Effector memory CD4-positive, alpha-beta T cell (primary cell): ENCODE results near the gene ZBTB18.

Source experiments
- DNase-seq, 3 donors: peaks; one replicate each; pipeline ENCODE4 v3.0.0-alpha.2; 2020
- H3K27ac ChIP-seq: 2 replicates; pipeline ENCODE4 v1.7.0; 2013; ENCODE audit warnings: mild to moderate bottlenecking, low read length, moderate library complexity; ENCODE audit not compliant: insufficient read depth, poor library complexity, severe bottlenecking
- H3K27me3 ChIP-seq: replicated peaks from 2 replicates; pipeline ENCODE4 v1.7.0; 2013; ENCODE audit warnings: mild to moderate bottlenecking, low read length; ENCODE audit not compliant: insufficient read depth, control insufficient read depth, poor library complexity, severe bottlenecking
- H3K36me3 ChIP-seq: 2 replicates; pipeline ENCODE4 v1.7.0; 2013; ENCODE audit warnings: mild to moderate bottlenecking, low read length, moderate library complexity; ENCODE audit not compliant: control insufficient read depth, insufficient read depth
- H3K4me1 ChIP-seq: 2 replicates; pipeline ENCODE4 v1.7.0; 2013; ENCODE audit warnings: low read length, mild to moderate bottlenecking; ENCODE audit not compliant: control insufficient read depth, insufficient read depth, poor library complexity, severe bottlenecking
- H3K4me3 ChIP-seq: 2 replicates; pipeline ENCODE4 v1.7.0; 2013; ENCODE audit warnings: low read length, low read depth, mild to moderate bottlenecking; ENCODE audit not compliant: insufficient read depth, poor library complexity, severe bottlenecking
- H3K9me3 ChIP-seq: 2 replicates; pipeline ENCODE4 v1.7.0; 2013; ENCODE audit warnings: mild to moderate bottlenecking, low read length, moderate library complexity; ENCODE audit not compliant: control insufficient read depth

ZBTB18 gene

DNA sequence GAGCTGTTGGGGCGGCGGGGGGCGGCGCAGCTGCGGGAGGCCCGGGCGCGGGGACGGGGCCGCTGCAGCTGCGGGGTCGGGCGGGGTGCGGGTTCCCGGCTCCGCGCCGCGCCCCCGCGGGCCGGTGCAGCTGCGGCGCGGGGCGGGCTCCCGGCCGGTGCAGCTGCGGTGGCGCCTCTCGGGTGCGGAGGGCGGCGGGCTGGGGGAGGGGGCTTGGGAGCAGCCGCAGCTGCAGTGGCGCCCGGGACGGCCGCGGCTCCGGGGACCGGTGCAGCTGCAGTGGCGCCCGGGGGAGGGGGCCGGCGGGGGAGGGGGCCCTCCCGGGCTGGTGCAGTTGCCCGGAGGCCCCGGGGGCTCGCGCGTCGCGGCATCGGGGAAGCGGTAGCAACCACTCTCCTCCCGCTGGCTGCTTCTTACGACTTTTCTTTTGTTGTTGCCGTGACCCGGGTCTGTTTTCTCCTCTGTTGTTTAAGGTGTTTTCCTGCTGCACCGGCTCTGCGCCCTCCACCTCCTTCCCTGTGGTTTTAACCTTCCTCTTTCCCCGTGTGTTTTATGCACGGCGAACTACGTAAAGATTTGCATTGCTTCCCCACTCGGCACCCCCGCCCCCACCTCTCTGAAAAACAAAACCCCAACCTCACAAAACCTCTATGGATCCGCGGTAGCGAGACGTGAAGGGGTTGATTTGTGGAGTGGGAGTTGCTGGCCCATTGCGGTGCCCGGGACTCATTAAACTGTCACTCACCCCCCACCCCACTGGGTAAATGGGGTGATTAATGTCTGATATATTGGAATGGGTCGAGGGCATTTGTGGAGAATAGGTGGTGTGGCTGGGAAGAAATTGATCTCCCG is 1.7 kb upstream of the ZBTB18 start:
- H3K9me3 ChIP-seq, result no peaks in the 10 kb centered on the region
- no peaks in the 10 kb centered on the region for H3K36me3 ChIP-seq
- DNase-seq, result peak; percentile 29 to 53 (median 39)
- peak overlapping the region; percentile 87 for H3K4me3 ChIP-seq
- H3K4me1 ChIP-seq, result peaks cover 30% of the 10 kb centered on the region
- H3K27ac ChIP-seq, result peak overlapping the region; percentile 77
- no peaks in the 10 kb centered on the region for H3K27me3 ChIP-seq

DNA sequence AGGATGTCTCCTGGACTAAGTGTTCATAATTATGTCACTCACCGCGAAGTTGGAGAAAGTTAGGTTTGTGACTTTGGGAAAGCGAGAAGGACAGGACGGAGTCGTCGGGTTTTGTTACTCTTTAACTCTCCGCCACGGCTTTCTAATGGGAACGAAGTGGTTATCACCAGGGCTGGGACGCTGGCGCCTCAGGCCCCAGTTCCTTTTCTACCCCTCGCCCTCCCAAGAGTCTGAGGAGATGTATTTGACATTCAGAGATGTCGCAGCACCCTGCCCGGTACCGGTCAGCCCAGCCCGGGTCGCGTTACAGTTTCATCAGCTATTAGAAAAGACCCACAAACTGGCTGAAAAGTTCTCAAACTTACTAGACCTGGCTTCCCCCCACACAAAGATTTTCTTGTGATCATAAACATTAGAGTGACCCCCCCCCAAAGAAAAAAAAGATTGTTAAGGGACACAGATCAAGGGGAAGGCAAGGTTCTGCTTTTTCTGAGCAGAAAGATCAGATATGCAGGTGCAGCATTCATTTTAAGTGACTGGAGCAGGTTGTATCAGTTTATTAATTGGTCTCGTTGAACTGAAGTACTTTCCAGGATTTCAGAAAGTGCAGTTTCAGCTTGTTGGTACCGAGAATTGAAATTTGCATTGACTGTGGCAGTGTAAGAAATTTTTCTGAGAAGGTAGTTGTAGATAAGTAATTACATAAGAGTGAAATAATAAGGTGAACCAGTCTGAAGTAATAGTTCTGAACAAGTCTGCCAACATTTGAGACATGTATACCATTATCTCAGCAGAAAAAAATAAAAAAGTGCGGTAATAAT is 859 bp upstream of the ZBTB18 start:
- peaks cover 4% of the 10 kb centered on the region for H3K36me3 ChIP-seq
- no peaks in the 10 kb centered on the region for H3K9me3 ChIP-seq
- H3K4me1 ChIP-seq, result peaks cover 30% of the 10 kb centered on the region
- peak overlapping the region; percentile 77 for H3K27ac ChIP-seq
- H3K4me3 ChIP-seq, result peak overlapping the region; percentile 87
- DNase-seq, result no peak
- H3K27me3 ChIP-seq, result no peaks in the 10 kb centered on the region

DNA sequence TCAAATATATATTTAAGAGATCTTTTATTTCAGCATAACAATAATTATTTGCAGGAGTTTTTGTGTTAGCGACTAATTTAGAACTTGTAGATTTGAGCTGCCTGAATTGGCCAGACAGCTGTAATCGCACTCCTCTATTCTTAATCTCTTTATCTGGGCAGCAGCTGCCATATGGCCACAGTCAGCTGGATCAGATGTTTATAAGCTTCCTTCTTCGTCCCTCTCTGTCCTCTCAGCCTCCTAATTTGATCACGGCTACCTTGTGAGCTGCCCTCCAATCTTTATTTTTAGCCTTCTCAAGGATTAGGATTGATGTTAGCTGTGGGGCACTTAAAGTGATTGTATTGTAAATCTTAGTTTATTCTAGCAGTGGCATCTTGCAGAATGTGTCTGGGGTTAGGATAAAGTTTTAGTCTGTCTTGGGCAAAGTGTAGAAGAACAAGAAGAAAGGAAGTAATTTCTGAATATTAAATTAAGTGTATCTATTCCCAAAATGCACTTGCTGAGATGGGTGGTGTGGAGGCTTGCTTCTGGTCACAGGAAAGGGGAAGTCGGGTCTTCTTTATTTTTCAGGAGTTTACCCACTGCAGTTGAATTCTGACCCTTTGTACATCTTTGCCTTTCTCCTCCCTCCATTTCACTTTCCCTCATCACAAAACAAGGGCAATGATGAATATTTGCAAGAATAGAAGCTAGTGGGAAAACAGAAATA is 1.1 kb downstream of the ZBTB18 start:
- Histone ChIP-seq H3K4me1 (peaks cover 21% of the 10 kb centered on the region), H3K4me3 (no peak overlapping the region)

DNA sequence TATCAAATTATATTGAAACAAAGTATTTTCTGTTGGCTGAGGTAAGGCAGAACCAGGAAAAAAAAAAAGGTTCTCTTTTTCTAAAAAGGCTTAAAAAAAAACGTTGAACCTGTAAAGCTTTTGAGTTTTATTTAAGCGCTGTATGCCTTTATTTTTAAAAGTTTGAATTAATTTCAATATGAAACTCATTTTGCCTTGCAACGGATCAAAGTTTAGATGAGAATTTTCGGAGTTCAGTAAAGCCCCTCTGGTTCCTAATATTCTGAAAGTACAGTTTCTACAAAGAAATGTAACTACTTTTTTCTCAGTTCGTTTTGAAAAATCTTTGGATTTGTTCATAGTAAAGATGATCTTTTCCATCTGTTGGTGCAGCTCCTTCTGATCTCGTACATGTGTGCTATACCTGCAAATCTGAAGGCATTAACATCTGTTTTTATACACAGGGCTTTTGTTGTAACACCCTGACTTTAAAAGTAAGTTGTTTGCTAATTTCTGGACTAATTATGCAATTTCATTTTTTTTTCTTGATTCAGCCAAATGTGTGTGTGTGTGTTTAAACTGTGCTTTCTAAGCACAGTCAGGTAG is 1.7 kb downstream of the ZBTB18 start:
- Histone ChIP-seq H3K4me3 (no peak overlapping the region), H3K4me1 (peaks cover 17% of the 10 kb centered on the region), H3K9me3 (no peaks in the 10 kb centered on the region), H3K27ac (no peak overlapping the region), H3K36me3 (peaks cover 10% of the 10 kb centered on the region), H3K27me3 (no peaks in the 10 kb centered on the region)
- DNase-seq, result no peak

More for the DNA sequence above, 1.1 kb downstream of the ZBTB18 start:
- Histone ChIP-seq H3K9me3 (no peaks in the 10 kb centered on the region), H3K27ac (no peak overlapping the region), H3K27me3 (no peaks in the 10 kb centered on the region), H3K36me3 (peaks cover 10% of the 10 kb centered on the region)
- no peak for DNase-seq

GRCh38 chr1:244053831-244054230 is 2.7 kb downstream of the ZBTB18 start:
- Histone ChIP-seq H3K27ac (no peak overlapping the region), H3K4me1 (peaks cover 17% of the 10 kb centered on the region), H3K4me3 (no peak overlapping the region), H3K36me3 (peaks cover 10% of the 10 kb centered on the region), H3K27me3 (no peaks in the 10 kb centered on the region), H3K9me3 (no peaks in the 10 kb centered on the region)
- DNase-seq, result no peak

- Histone ChIP-seq H3K27me3 (no peaks in the 10 kb centered on the region), H3K36me3 (peaks cover 10% of the 10 kb centered on the region), H3K9me3 (no peaks in the 10 kb centered on the region), H3K4me1 (peaks cover 17% of the 10 kb centered on the region), H3K4me3 (no peak overlapping the region), H3K27ac (no peak overlapping the region)
- no peak for DNase-seq
Observed at GRCh38 chr1:244054247-244054923, 3.3 kb downstream of the ZBTB18 start.

- Histone ChIP-seq H3K4me1 (peaks cover 14% of the 10 kb centered on the region), H3K36me3 (peaks cover 10% of the 10 kb centered on the region), H3K4me3 (no peak overlapping the region), H3K9me3 (no peaks in the 10 kb centered on the region), H3K27ac (no peak overlapping the region), H3K27me3 (no peaks in the 10 kb centered on the region)
- no peak for DNase-seq
Observed at GRCh38 chr1:244054924-244055263, 3.8 kb downstream of the ZBTB18 start.

DNA sequence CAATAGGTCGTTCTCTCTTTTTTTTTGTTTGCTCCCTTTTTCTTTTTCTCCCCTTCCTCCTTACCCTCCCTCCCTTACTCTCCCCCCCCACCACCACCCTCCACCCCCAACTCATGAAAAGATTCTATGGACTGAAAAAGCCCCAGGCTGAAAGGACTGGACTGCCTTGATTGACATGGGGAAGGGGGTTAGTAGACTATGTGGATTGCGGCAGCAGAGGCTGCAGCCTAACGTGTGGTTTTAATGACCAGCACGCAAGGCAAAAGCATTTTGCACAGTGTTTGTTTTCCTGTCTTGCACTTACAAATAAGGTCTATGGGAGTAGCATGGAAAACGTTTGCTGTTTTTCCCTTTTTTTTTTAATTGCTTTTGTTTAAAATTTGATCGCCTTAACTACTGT is 5.5 kb downstream of the ZBTB18 start:
- peaks cover 6% of the 10 kb centered on the region for H3K4me1 ChIP-seq
- no peak for DNase-seq
- no peak overlapping the region for H3K4me3 ChIP-seq

More for the DNA sequence above, 5.5 kb downstream of the ZBTB18 start:
- Histone ChIP-seq H3K27me3 (no peaks in the 10 kb centered on the region), H3K9me3 (no peaks in the 10 kb centered on the region), H3K36me3 (peaks cover 10% of the 10 kb centered on the region), H3K27ac (no peak overlapping the region)
